HCT116 (cell line): ENCODE data around the gene WSCD2. TPM values are rescaled to one million over a fixed set of nuclear protein-coding genes. Genes with fewer than 3 reads are reported as not detected.

Experiments
- ATAC-seq: fragments of 200-7000 bp; cut with Tn5 transposase; 2 replicates; pipeline ENCODE4 v1.9.1; 2020; ENCODE audit warnings: mild to moderate bottlenecking, moderate library complexity
- BruUV-seq: library from RNA; stranded (reverse); fragments of 400-500 nt; replicated peaks from 2 replicates; lab custom pipeline; 2021; lab: Mats Ljungman, UMichigan
- CTCF ChIA-PET: fragments of 300-600 bp; sonication (Branson Sonifier 250); formaldehyde crosslinking; loops from one replicate; lab custom pipeline; 2021; ENCODE audit warnings: antibody characterized with exemption; lab: Charles Lee
- POLR2A ChIA-PET: fragments of 300-600, 350-600 bp; sonication (Branson Sonifier 250); formaldehyde crosslinking; loops from one replicate; lab custom pipeline; 2021; ENCODE audit warnings: antibody characterized with exemption; lab: Charles Lee
- RAD21 ChIA-PET, 2 experiments: fragments of 300-600 bp; sonication (Branson Sonifier 250); formaldehyde crosslinking; loops; one replicate each; lab custom pipeline; 2023; ENCODE audit warnings: low total read pairs in 2 of 2; ENCODE audit not compliant: uncharacterized antibody in 2 of 2, unreplicated experiment in 2 of 2, low non-redundant PET in 1 of 2; lab: Charles Lee
- DNase-seq: peaks from one replicate; pipeline ENCODE4 v3.0.0-alpha.2; 2010; ENCODE audit warnings: low read depth, low spot score
- H2AFZ ChIP-seq: fragments of 200-600 bp; shearing (Covaris generic), sonication (generic); 2 replicates; pipeline ENCODE4 v1.6.1; 2017; ENCODE audit warnings: low read depth, mixed run types, mixed read lengths, antibody characterized with exemption, low read length; ENCODE audit not compliant: poor library complexity, severe bottlenecking
- H3K27ac ChIP-seq: 2 replicates; pipeline ENCODE4 v1.5.1; 2012; ENCODE audit warnings: low read depth, low read length
- H3K27me3 ChIP-seq: fragments of 200-600 bp; sonication (generic); 2 replicates; pipeline ENCODE4 v1.6.1; 2016; ENCODE audit warnings: mixed run types, low read length, mixed read lengths; ENCODE audit not compliant: insufficient read depth
- H3K36me3 ChIP-seq, 2 experiments: fragments of 200-500 bp in 1 of 2; fragments of 200-600 bp in 1 of 2; sonication (Bioruptor generic) in 1 of 2; sonication (generic) in 1 of 2; 2 replicates each; pipeline versions ENCODE4 v1.5.1 to v1.6.1; 2014 to 2016; ENCODE audit warnings: low read length in 2 of 2, inconsistent platforms in 1 of 2, mixed read lengths in 1 of 2, mixed run types in 1 of 2; ENCODE audit not compliant: insufficient read depth in 2 of 2, control insufficient read depth in 1 of 2
- H3K4me1 ChIP-seq, 2 experiments: fragments of 200-600 bp in 1 of 2; sonication (generic) in 1 of 2; 2 replicates each; pipeline versions ENCODE4 v1.5.1 to v1.6.1; 2012 to 2017; ENCODE audit warnings: low read length in 2 of 2, inconsistent platforms in 1 of 2, mild to moderate bottlenecking in 1 of 2, mixed read lengths in 1 of 2, mixed run types in 1 of 2, moderate library complexity in 1 of 2; ENCODE audit not compliant: insufficient read depth in 2 of 2, control insufficient read depth in 1 of 2
- H3K4me2 ChIP-seq: fragments of 200-600 bp; sonication (generic); 2 replicates; pipeline ENCODE4 v1.6.1; 2017; ENCODE audit warnings: mixed run types, low read length, mixed read lengths
- H3K4me3 ChIP-seq, 2 experiments: fragments of 200-600 bp in 1 of 2; sonication (generic) in 1 of 2; replicated peaks in 1 of 2; 2 replicates each; pipeline ENCODE4 v1.5.1; 2011 to 2016; ENCODE audit warnings: low read length in 2 of 2, control low read depth in 1 of 2, low read depth in 1 of 2, mild to moderate bottlenecking in 1 of 2, mixed read lengths in 1 of 2, mixed run types in 1 of 2
- H3K79me2 ChIP-seq: fragments of 200-600 bp; sonication (generic); 2 replicates; pipeline ENCODE4 v1.6.1; 2017; ENCODE audit warnings: mild to moderate bottlenecking, mixed run types, low read length, moderate library complexity, mixed read lengths; ENCODE audit not compliant: insufficient read depth
- H3K9ac ChIP-seq: fragments of 200-600 bp; sonication (generic); 2 replicates; pipeline ENCODE4 v1.6.1; 2016; ENCODE audit warnings: low read length, mixed read lengths
- H3K9me2 ChIP-seq: fragments of 200-600 bp; sonication (generic), shearing (Covaris generic); 2 replicates; pipeline ENCODE4 v1.6.1; 2017; ENCODE audit warnings: mixed run types, mild to moderate bottlenecking, moderate library complexity; ENCODE audit not compliant: insufficient read depth
- H3K9me3 ChIP-seq, 2 experiments: fragments of 200-500 bp in 1 of 2; fragments of 200-600 bp in 1 of 2; sonication (Bioruptor generic) in 1 of 2; sonication (generic) in 1 of 2; 2 replicates each; pipeline ENCODE4 v1.6.1; 2014 to 2017; ENCODE audit warnings: low read length in 2 of 2, mixed read lengths in 2 of 2, inconsistent platforms in 1 of 2, low read depth in 1 of 2, mild to moderate bottlenecking in 1 of 2, mixed run types in 1 of 2, moderate library complexity in 1 of 2; ENCODE audit not compliant: control insufficient read depth in 1 of 2, insufficient read depth in 1 of 2
- H4K20me1 ChIP-seq: fragments of 200-600 bp; sonication (generic), shearing (Covaris generic); 2 replicates; pipeline ENCODE4 v1.6.1; 2017; ENCODE audit warnings: mixed run types, mild to moderate bottlenecking, moderate library complexity; ENCODE audit not compliant: insufficient read depth
- ATF3 ChIP-seq: IDR thresholded peaks from 2 replicates; pipeline ENCODE4 v1.6.1; 2012
- CBX3 ChIP-seq: IDR thresholded peaks from 2 replicates; pipeline ENCODE4 v1.6.1; 2012; ENCODE audit warnings: low read depth
- CEBPB ChIP-seq: IDR thresholded peaks from 2 replicates; pipeline ENCODE4 v1.6.1; 2012; ENCODE audit warnings: low read depth
- ELF1 ChIP-seq: IDR thresholded peaks from 2 replicates; pipeline ENCODE4 v1.6.1; 2012; ENCODE audit warnings: low read depth, borderline replicate concordance
- FOSL1 ChIP-seq: IDR thresholded peaks from 2 replicates; pipeline ENCODE4 v1.6.1; 2012; ENCODE audit warnings: low read depth
- MAX ChIP-seq: IDR thresholded peaks from 2 replicates; pipeline ENCODE4 v1.6.1; 2012
- RAD21 ChIP-seq: IDR thresholded peaks from 2 replicates; pipeline ENCODE4 v1.6.1; 2012; ENCODE audit warnings: low read depth, mild to moderate bottlenecking
- REST ChIP-seq: IDR thresholded peaks from 2 replicates; pipeline ENCODE4 v1.6.1; 2012; ENCODE audit warnings: low read depth
- SIN3A ChIP-seq: IDR thresholded peaks from 2 replicates; pipeline ENCODE4 v1.6.1; 2012; ENCODE audit warnings: low read depth
- SP1 ChIP-seq: IDR thresholded peaks from 2 replicates; pipeline ENCODE4 v1.6.1; 2012; ENCODE audit warnings: low read depth
- TCF7L2 ChIP-seq: IDR thresholded peaks from 2 replicates; pipeline ENCODE4 v1.7.0; 2011; ENCODE audit warnings: borderline replicate concordance, inconsistent platforms; ENCODE audit not compliant: insufficient read depth, insufficient read length; ENCODE audit errors: extremely low read depth
- YY1 ChIP-seq: IDR thresholded peaks from 2 replicates; pipeline ENCODE4 v1.6.1; 2011; ENCODE audit warnings: low read length, low read depth, moderate library complexity, mild to moderate bottlenecking; ENCODE audit not compliant: insufficient replicate concordance; ENCODE audit errors: extremely low read depth
- ZBTB33 ChIP-seq: IDR thresholded peaks from 2 replicates; pipeline ENCODE4 v1.6.1; 2011; ENCODE audit warnings: mild to moderate bottlenecking, low read length, moderate library complexity; ENCODE audit not compliant: insufficient replicate concordance; ENCODE audit errors: extremely low read depth
- ZFX ChIP-seq: fragments of 450-650 bp; IDR thresholded peaks from 2 replicates; pipeline ENCODE4 v1.6.1; 2017
- intact Hi-C: fragments of 100-400 bp; cut with micrococcal nuclease; formaldehyde crosslinking; loops from 2 replicates; pipeline ENCODE4 v1.10.0; 2022
- total RNA-seq: library from RNA; stranded (reverse); gene quantifications from one replicate; pipeline ENCODE4 v1.2.1, GENCODE V29; 2021; ENCODE audit not compliant: unreplicated experiment

Gene WSCD2
- total RNA-seq, 1 experiment from 2014 or later: 0.05 TPM

- H3K4me1 ChIP-seq: peaks cover 0 to 8% of the 10 kb centered on the region in 2 experiments; a peak in 2 of 4 replicates
- no peak overlapping the region for H2AFZ ChIP-seq
- H3K79me2 ChIP-seq: no peaks in the 10 kb centered on the region
- intact Hi-C loops: no loop called here
- ChIA-PET RAD21 (no interaction called here), POLR2A (no interaction called here), CTCF (no interaction called here)
- no TSS peak for BruUV-seq
- H3K27ac ChIP-seq: no peak overlapping the region
- ATAC-seq: no peak
- H3K36me3 ChIP-seq: no peaks in the 10 kb centered on the region
- TF ChIP-seq CEBPB (no peak), TCF7L2 (no peak), SIN3A (no peak), REST (no peak), ZFX (no peak), YY1 (no peak), SP1 (no peak), ATF3 (no peak), CBX3 (no peak), ELF1 (no peak), RAD21 (no peak), FOSL1 (no peak), ZBTB33 (no peak), MAX (no peak)
- peaks cover 59% of the 10 kb centered on the region for H3K27me3 ChIP-seq
- no peaks in the 10 kb centered on the region for H4K20me1 ChIP-seq
- no peaks in the 10 kb centered on the region for H3K9me3 ChIP-seq
- H3K4me2 ChIP-seq: no peak overlapping the region
- no peak for DNase-seq
- no peaks in the 10 kb centered on the region for H3K9me2 ChIP-seq
- H3K9ac ChIP-seq: no peak overlapping the region
- no peak overlapping the region for H3K4me3 ChIP-seq
Measured at GRCh38 chr12:108133482-108133881, 4.4 kb downstream of the WSCD2 start.
